ENCODE data around the gene CHMP2B. TPM values are rescaled to one million over a fixed set of nuclear protein-coding genes. Genes with fewer than 3 reads are reported as not detected.

CHMP2B gene
- total RNA-seq (2014; rRNA removed; shearing (Covaris generic)), result 31.2 and 38.4 TPM in 2 replicates

- H3K4me3 ChIP-seq (ENCODE audit: insufficient read depth, low read depth, low read length), result peak within 1 kb of the TSS; percentile 95
- peak; percentile 86 for DNase-seq
- H3K27me3 ChIP-seq (ENCODE audit: control insufficient read depth, insufficient read depth, low read length), result no peaks in the 10 kb centered on the region
- H3K36me3 ChIP-seq (replicated peaks; ENCODE audit: control insufficient read depth, insufficient read depth, low read length), result no peaks in the 10 kb centered on the region
Measured at GRCh38 chr3:87227104-87227834, at the start of gene CHMP2B. TSS of gene CHMP2B (plus strand) at chr3:87227309. CDS start at chr3:87227523, 214 bp downstream.

GRCh38 chr3:87179642-87180041, 47.5 kb upstream of the CHMP2B start:
- H3K4me3 ChIP-seq (ENCODE audit: insufficient read depth, low read depth, low read length), result no peak overlapping the region
- no peak for DNase-seq
- H3K36me3 ChIP-seq (replicated peaks; ENCODE audit: control insufficient read depth, insufficient read depth, low read length), result no peaks in the 10 kb centered on the region
- H3K27me3 ChIP-seq (ENCODE audit: control insufficient read depth, insufficient read depth, low read length), result no peaks in the 10 kb centered on the region

GRCh38 chr3:87181551-87181950, 45.6 kb upstream of the CHMP2B start:
- Histone ChIP-seq H3K27me3 (ENCODE audit: control insufficient read depth, insufficient read depth, low read length) (no peaks in the 10 kb centered on the region), H3K36me3 (replicated peaks; ENCODE audit: control insufficient read depth, insufficient read depth, low read length) (no peaks in the 10 kb centered on the region), H3K4me3 (ENCODE audit: insufficient read depth, low read depth, low read length) (no peak overlapping the region)
- DNase-seq, result no peak

- Histone ChIP-seq H3K36me3 (replicated peaks; ENCODE audit: control insufficient read depth, insufficient read depth, low read length) (no peaks in the 10 kb centered on the region), H3K4me3 (ENCODE audit: insufficient read depth, low read depth, low read length) (no peak overlapping the region), H3K27me3 (ENCODE audit: control insufficient read depth, insufficient read depth, low read length) (no peaks in the 10 kb centered on the region)
- no peak for DNase-seq
Measured at GRCh38 chr3:87182023-87182422, 45.1 kb upstream of the CHMP2B start.

GRCh38 chr3:87186608-87187159, 40.4 kb upstream of the CHMP2B start:
- DNase-seq, result no peak
- Histone ChIP-seq H3K36me3 (replicated peaks; ENCODE audit: control insufficient read depth, insufficient read depth, low read length) (no peaks in the 10 kb centered on the region), H3K4me3 (ENCODE audit: insufficient read depth, low read depth, low read length) (no peak overlapping the region), H3K27me3 (ENCODE audit: control insufficient read depth, insufficient read depth, low read length) (no peaks in the 10 kb centered on the region)

GRCh38 chr3:87191175-87191574, 35.9 kb upstream of the CHMP2B start:
- no peaks in the 10 kb centered on the region for H3K36me3 ChIP-seq (replicated peaks; ENCODE audit: control insufficient read depth, insufficient read depth, low read length)
- DNase-seq, result no peak
- no peak overlapping the region for H3K4me3 ChIP-seq (ENCODE audit: insufficient read depth, low read depth, low read length)
- H3K27me3 ChIP-seq (ENCODE audit: control insufficient read depth, insufficient read depth, low read length), result no peaks in the 10 kb centered on the region

- H3K36me3 ChIP-seq (replicated peaks; ENCODE audit: control insufficient read depth, insufficient read depth, low read length), result no peaks in the 10 kb centered on the region
- no peak overlapping the region for H3K4me3 ChIP-seq (ENCODE audit: insufficient read depth, low read depth, low read length)
- no peaks in the 10 kb centered on the region for H3K27me3 ChIP-seq (ENCODE audit: control insufficient read depth, insufficient read depth, low read length)
- DNase-seq, result no peak
Measured at GRCh38 chr3:87191641-87192040, 35.5 kb upstream of the CHMP2B start.

GRCh38 chr3:87196879-87197278, 30.2 kb upstream of the CHMP2B start:
- Histone ChIP-seq H3K27me3 (ENCODE audit: control insufficient read depth, insufficient read depth, low read length) (no peaks in the 10 kb centered on the region), H3K36me3 (replicated peaks; ENCODE audit: control insufficient read depth, insufficient read depth, low read length) (no peaks in the 10 kb centered on the region), H3K4me3 (ENCODE audit: insufficient read depth, low read depth, low read length) (no peak overlapping the region)
- no peak for DNase-seq

- H3K4me3 ChIP-seq (ENCODE audit: insufficient read depth, low read depth, low read length), result no peak overlapping the region
Measured at GRCh38 chr3:87197531-87197930, 29.6 kb upstream of the CHMP2B start.

GRCh38 chr3:87198774-87199173, 28.3 kb upstream of the CHMP2B start:
- H3K4me3 ChIP-seq (ENCODE audit: insufficient read depth, low read depth, low read length), result no peak overlapping the region
- H3K27me3 ChIP-seq (ENCODE audit: control insufficient read depth, insufficient read depth, low read length), result no peaks in the 10 kb centered on the region
- no peaks in the 10 kb centered on the region for H3K36me3 ChIP-seq (replicated peaks; ENCODE audit: control insufficient read depth, insufficient read depth, low read length)
- no peak for DNase-seq

More at GRCh38 chr3:87197531-87197930, 29.6 kb upstream of the CHMP2B start:
- no peak for DNase-seq
- Histone ChIP-seq H3K36me3 (replicated peaks; ENCODE audit: control insufficient read depth, insufficient read depth, low read length) (no peaks in the 10 kb centered on the region), H3K27me3 (ENCODE audit: control insufficient read depth, insufficient read depth, low read length) (no peaks in the 10 kb centered on the region)

- H3K36me3 ChIP-seq (replicated peaks; ENCODE audit: control insufficient read depth, insufficient read depth, low read length), result no peaks in the 10 kb centered on the region
- no peak overlapping the region for H3K4me3 ChIP-seq (ENCODE audit: insufficient read depth, low read depth, low read length)
- no peaks in the 10 kb centered on the region for H3K27me3 ChIP-seq (ENCODE audit: control insufficient read depth, insufficient read depth, low read length)
- no peak for DNase-seq
Measured at GRCh38 chr3:87199628-87200027, 27.5 kb upstream of the CHMP2B start.

- DNase-seq, result no peak
- Histone ChIP-seq H3K36me3 (replicated peaks; ENCODE audit: control insufficient read depth, insufficient read depth, low read length) (no peaks in the 10 kb centered on the region), H3K27me3 (ENCODE audit: control insufficient read depth, insufficient read depth, low read length) (no peaks in the 10 kb centered on the region), H3K4me3 (ENCODE audit: insufficient read depth, low read depth, low read length) (no peak overlapping the region)
Measured at GRCh38 chr3:87200060-87200647, 27.0 kb upstream of the CHMP2B start.

- no peak for DNase-seq
- Histone ChIP-seq H3K27me3 (ENCODE audit: control insufficient read depth, insufficient read depth, low read length) (no peaks in the 10 kb centered on the region), H3K4me3 (ENCODE audit: insufficient read depth, low read depth, low read length) (no peak overlapping the region), H3K36me3 (replicated peaks; ENCODE audit: control insufficient read depth, insufficient read depth, low read length) (no peaks in the 10 kb centered on the region)
Measured at GRCh38 chr3:87201727-87202126, 25.4 kb upstream of the CHMP2B start.

GRCh38 chr3:87203809-87204208, 23.3 kb upstream of the CHMP2B start:
- Histone ChIP-seq H3K4me3 (ENCODE audit: insufficient read depth, low read depth, low read length) (no peak overlapping the region), H3K27me3 (ENCODE audit: control insufficient read depth, insufficient read depth, low read length) (no peaks in the 10 kb centered on the region), H3K36me3 (replicated peaks; ENCODE audit: control insufficient read depth, insufficient read depth, low read length) (no peaks in the 10 kb centered on the region)
- DNase-seq, result no peak

- no peak overlapping the region for H3K4me3 ChIP-seq (ENCODE audit: insufficient read depth, low read depth, low read length)
- no peak for DNase-seq
- no peaks in the 10 kb centered on the region for H3K27me3 ChIP-seq (ENCODE audit: control insufficient read depth, insufficient read depth, low read length)
- H3K36me3 ChIP-seq (replicated peaks; ENCODE audit: control insufficient read depth, insufficient read depth, low read length), result no peaks in the 10 kb centered on the region
Measured at GRCh38 chr3:87206070-87206469, 21.0 kb upstream of the CHMP2B start.
